ENCODE results near the gene C3.
A peak's percentile ranks its signal among the peaks of the same experiment; 100 is the strongest.
"Not testable (repeated sequence)": the region's sequence is repeated elsewhere in the genome, so short reads cannot be mapped to it uniquely, and the experiment has no call there.

C3 gene

DNA sequence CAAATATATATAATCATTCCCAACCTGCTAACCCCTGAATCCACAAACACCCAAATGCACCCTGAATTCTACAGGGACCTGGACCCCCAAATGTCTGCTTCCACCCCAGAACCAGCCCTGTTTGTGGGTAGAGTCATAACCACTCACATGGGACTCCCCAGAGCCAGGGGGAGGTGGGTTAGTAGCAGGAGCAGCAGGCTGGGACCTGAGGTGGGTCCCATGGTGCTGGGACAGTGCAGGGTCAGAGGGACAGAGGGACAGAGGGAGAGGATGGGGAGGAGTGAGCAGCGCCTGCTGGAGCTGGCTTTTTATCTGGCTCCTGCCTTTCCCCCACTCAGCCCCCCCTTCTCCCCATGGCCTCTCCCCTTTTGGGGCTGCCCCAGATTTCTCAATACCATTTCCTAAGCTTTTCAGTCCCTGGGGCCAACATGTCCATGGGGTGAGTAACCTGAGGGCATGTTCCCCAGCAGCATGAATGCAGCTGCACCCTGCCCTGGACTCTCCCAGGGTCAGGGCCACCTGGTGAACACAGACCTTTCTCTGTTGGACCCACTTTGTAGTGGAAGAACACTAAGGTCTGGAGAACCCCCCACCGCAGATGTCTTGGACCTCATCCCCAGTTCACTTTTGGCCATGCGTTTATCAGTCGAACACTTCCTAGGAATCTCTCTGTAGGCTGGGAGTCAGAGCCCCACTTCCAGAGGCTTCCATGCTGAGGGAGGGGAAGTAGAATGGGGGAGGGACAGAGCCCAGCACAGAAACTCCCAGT, at the start of gene C3:
TSS of gene C3 (minus strand) at position 282 of the 769 bp plus-strand sequence. CDS start at position 221, 61 bp downstream.
- Histone ChIP-seq H3K9me3 (ENCODE audit: control insufficient read depth, low read length) (no peaks in the 10 kb centered on the region), H3K36me3 (ENCODE audit: control insufficient read depth, insufficient read depth, low read length, severe bottlenecking) (peaks cover 23% of the 10 kb centered on the region), H3K9ac (ENCODE audit: low read length) (peak within 1 kb of the TSS; percentile 80), H3K27me3 (replicated peaks; ENCODE audit: control insufficient read depth, insufficient read depth, low read length) (no peaks in the 10 kb centered on the region), H3K4me3 (ENCODE audit: low read length) (peak within 1 kb of the TSS; percentile 84), H3K4me1 (ENCODE audit: control insufficient read depth, insufficient read depth, low read length) (peaks cover 41% of the 10 kb centered on the region)
- peak; percentile 83 for DNase-seq (ENCODE audit: low read depth)

DNA sequence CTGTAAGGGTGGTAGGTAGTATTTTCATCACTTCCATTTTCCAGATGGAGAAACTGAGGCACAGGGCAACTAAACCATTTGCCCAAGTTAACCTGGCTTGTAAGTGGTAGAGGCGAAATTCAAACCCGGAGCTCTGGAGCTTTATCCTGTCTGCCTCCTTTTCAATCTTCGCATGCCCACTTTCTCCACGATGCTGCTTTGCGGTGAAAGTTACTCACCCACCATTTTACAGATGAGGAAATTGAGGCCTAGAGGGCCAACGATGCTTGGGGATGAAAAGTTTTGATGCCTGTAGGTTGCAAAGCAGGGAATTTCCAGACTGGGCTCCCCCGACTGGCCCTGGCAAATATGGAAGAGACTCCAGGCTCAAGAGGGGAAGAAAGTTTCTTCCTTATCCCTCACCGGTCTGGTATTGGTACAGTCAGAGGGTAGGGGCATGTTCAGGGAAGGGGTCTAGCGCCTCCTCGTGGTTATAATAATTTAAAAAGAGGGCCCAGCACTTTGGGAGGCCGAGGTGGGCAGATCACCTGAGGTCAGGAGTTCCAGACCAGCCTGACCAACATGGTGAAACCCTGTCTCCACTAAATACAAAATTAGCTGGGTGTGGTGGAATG, 48.7 kb upstream of the C3 start:
- H3K9me3 ChIP-seq (ENCODE audit: control insufficient read depth, low read length), result no peaks in the 10 kb centered on the region
- H3K9ac ChIP-seq (ENCODE audit: low read length), result no peak overlapping the region
- H3K4me3 ChIP-seq (ENCODE audit: low read length), result no peak overlapping the region
- H3K27me3 ChIP-seq (replicated peaks; ENCODE audit: control insufficient read depth, insufficient read depth, low read length), result peaks cover 36% of the 10 kb centered on the region
- H3K4me1 ChIP-seq (ENCODE audit: control insufficient read depth, insufficient read depth, low read length), result no peaks in the 10 kb centered on the region
- peak; percentile 44 for DNase-seq (ENCODE audit: low read depth)
- no peaks in the 10 kb centered on the region for H3K36me3 ChIP-seq (ENCODE audit: control insufficient read depth, insufficient read depth, low read length, severe bottlenecking)

DNA sequence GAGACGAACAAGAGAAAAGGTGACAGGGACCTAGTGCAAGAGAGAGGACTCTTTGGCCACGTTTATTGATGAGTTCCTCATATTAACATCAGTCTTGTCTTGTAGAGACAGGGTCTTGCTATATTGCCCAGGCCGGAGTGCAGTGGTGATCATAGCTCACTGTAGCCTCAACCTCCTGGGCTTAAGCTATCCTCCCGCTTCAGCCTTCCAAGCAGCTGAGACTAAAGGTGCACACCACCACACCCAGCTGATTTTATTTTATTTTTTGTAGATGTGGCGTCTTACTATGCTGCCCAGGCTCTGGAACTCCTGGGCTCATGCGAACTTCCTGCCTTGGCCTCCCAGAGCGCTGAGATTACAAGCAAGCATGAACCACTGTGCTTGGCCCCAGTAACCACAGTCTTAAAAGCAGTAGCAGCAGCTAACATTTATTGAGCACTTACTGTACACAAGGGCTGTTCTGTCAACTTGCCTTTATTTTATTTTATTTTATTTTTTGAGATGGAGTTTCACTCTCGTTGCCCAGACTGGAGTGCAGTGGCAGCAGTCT, 47.9 kb upstream of the C3 start:
- Histone ChIP-seq H3K9ac (ENCODE audit: low read length) (no peak overlapping the region), H3K36me3 (ENCODE audit: control insufficient read depth, insufficient read depth, low read length, severe bottlenecking) (no peaks in the 10 kb centered on the region), H3K4me3 (ENCODE audit: low read length) (no peak overlapping the region), H3K9me3 (ENCODE audit: control insufficient read depth, low read length) (no peaks in the 10 kb centered on the region), H3K27me3 (replicated peaks; ENCODE audit: control insufficient read depth, insufficient read depth, low read length) (peaks cover 36% of the 10 kb centered on the region), H3K4me1 (ENCODE audit: control insufficient read depth, insufficient read depth, low read length) (no peaks in the 10 kb centered on the region)
- no peak for DNase-seq (ENCODE audit: low read depth)

DNA sequence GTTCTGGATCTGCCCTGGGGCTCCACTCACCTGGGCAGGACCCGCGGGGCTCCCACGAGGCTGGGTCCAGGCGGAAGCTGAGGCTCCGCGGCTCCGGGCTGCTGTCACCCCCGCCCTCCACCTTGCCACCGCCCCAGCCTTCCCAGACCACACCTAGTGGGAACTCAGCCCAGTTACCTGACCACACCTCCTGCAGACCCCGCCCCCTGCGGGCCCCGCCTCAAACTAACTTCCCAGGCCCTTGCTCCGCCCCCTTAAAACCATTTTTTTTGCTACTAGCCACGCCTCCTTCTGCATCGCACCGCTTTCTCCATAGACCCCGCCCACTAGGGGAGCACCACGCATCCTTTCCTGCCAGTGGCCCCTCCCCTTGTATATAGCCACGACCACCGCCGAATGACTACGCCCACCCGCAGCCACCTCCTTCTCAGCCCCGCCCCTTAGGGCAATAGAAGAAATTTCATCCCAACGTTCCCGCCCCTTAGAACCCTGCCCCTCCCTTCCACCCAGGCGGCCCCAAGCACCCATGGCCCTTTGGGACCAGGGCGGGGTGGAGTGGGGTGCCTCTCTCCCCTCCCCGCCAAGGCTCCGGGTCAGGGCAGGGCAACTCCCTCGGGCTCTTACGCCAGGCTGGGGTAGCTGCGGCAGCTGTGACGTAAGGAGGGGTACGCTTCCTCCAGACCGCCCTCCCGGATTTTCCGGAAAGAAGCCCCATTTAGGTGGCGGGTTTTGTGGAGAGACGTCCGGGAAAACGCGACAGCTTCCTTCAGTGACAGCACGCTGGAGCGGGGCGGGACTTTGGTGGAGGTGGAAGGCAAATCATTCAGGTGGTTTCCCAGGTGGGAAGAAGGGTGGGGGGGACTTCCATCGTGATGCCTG, 47.1 kb upstream of the C3 start, which contains the start of gene SH2D3A:
TSS of gene SH2D3A (minus strand) at position 79 of the 879 bp plus-strand sequence. CDS start 3,687 bp downstream, outside the sequence.
- Histone ChIP-seq H3K27me3 (replicated peaks; ENCODE audit: control insufficient read depth, insufficient read depth, low read length) (peaks cover 36% of the 10 kb centered on the region), H3K4me1 (ENCODE audit: control insufficient read depth, insufficient read depth, low read length) (no peaks in the 10 kb centered on the region), H3K9me3 (ENCODE audit: control insufficient read depth, low read length) (no peaks in the 10 kb centered on the region), H3K4me3 (ENCODE audit: low read length) (no peak within 1 kb of the TSS), H3K36me3 (ENCODE audit: control insufficient read depth, insufficient read depth, low read length, severe bottlenecking) (no peaks in the 10 kb centered on the region), H3K9ac (ENCODE audit: low read length) (no peak within 1 kb of the TSS)
- peak; percentile 36 for DNase-seq (ENCODE audit: low read depth)

DNA sequence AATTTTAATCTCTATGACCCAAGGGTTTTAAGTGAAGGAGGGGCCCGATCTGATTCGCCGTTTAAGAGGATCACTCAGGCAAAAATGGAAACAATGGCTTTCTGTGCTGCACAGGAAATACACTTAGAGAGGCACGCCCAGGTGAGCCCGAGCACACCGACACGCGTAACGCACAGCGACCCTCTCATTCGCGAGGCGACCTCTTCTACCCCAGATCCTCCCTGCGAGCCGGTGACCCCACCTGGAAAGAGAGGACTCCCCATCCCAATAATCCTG, 46.6 kb upstream of the C3 start:
- H3K27me3 ChIP-seq (replicated peaks; ENCODE audit: control insufficient read depth, insufficient read depth, low read length), result peaks cover 33% of the 10 kb centered on the region
- no peak for DNase-seq (ENCODE audit: low read depth)
- no peaks in the 10 kb centered on the region for H3K36me3 ChIP-seq (ENCODE audit: control insufficient read depth, insufficient read depth, low read length, severe bottlenecking)
- H3K9me3 ChIP-seq (ENCODE audit: control insufficient read depth, low read length), result no peaks in the 10 kb centered on the region
- no peak overlapping the region for H3K9ac ChIP-seq (ENCODE audit: low read length)
- no peaks in the 10 kb centered on the region for H3K4me1 ChIP-seq (ENCODE audit: control insufficient read depth, insufficient read depth, low read length)
- no peak overlapping the region for H3K4me3 ChIP-seq (ENCODE audit: low read length)

DNA sequence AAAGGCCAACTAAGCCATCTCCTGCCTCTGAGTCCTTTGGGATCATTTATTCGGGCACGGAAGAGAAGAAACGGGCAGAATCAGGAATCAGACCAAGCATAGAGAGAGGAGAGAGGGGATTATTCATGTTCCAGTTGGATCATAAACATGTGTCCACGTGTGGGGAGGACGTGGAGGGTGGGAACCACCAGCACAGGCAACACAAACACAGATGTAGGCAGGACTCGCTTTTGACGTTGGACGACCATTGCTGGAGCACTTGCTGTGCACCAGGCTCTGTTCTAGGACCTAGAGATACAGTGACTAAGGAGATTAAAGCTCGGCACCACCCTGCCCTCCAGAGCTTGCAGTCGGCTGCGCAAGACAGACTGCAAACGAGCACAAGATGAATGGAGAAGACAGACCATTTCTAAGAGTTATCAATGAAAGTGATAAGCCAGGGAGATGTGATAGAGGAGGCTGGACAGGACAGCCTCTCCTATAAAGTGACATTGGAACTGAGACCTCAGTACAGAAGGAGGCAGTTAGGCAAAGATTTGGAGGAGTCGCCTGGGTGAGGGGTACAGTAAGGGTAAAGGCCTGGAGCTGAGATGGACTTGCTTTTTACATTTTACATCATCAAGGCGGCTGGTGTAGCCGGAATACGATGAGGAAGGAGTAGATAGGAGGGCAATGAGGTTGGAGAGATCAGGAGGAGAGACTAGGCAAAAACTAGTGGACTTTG, 46.1 kb upstream of the C3 start:
- Histone ChIP-seq H3K4me3 (ENCODE audit: low read length) (no peak overlapping the region), H3K27me3 (replicated peaks; ENCODE audit: control insufficient read depth, insufficient read depth, low read length) (peaks cover 29% of the 10 kb centered on the region)

DNA sequence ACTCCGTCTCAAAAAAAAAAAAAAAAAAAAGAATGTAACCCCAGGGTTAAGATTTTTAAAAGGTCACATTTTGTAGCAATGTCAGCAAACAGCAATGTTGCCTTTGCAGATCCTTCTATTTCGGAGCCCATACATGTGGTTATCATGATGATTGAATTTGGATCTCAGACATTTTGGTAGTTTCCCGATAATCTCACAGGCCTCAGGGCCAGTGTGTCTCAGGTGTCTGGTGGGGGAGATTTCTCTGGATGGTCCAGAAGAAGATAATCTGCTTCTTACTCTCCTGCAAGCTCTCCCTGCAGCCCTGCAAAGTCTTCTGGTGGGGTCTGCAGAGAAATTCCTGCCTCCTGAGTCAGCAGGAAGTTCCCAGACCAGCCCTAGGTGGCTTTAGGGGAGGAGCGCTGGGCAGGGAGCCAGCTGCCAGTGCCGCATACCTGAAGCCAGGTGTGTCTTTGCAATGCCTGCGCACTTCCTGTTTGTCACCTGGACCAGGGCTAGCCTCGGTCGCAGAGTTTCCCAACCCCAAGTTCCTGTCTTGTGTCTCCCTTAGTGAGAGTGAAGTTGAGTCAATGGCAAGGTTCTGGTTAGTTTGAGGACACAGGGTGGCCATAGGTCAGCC, 45.4 kb upstream of the C3 start:
- Histone ChIP-seq H3K27me3 (replicated peaks; ENCODE audit: control insufficient read depth, insufficient read depth, low read length) (peaks cover 29% of the 10 kb centered on the region), H3K9ac (ENCODE audit: low read length) (no peak overlapping the region), H3K36me3 (ENCODE audit: control insufficient read depth, insufficient read depth, low read length, severe bottlenecking) (no peaks in the 10 kb centered on the region), H3K4me3 (ENCODE audit: low read length) (no peak overlapping the region), H3K9me3 (ENCODE audit: control insufficient read depth, low read length) (no peaks in the 10 kb centered on the region), H3K4me1 (ENCODE audit: control insufficient read depth, insufficient read depth, low read length) (no peaks in the 10 kb centered on the region)
- no peak for DNase-seq (ENCODE audit: low read depth)

More for the DNA sequence above, 46.1 kb upstream of the C3 start:
- H3K36me3 ChIP-seq (ENCODE audit: control insufficient read depth, insufficient read depth, low read length, severe bottlenecking), result no peaks in the 10 kb centered on the region
- no peak overlapping the region for H3K9ac ChIP-seq (ENCODE audit: low read length)
- no peak for DNase-seq (ENCODE audit: low read depth)
- H3K4me1 ChIP-seq (ENCODE audit: control insufficient read depth, insufficient read depth, low read length), result no peaks in the 10 kb centered on the region
- H3K9me3 ChIP-seq (ENCODE audit: control insufficient read depth, low read length), result no peaks in the 10 kb centered on the region

DNA sequence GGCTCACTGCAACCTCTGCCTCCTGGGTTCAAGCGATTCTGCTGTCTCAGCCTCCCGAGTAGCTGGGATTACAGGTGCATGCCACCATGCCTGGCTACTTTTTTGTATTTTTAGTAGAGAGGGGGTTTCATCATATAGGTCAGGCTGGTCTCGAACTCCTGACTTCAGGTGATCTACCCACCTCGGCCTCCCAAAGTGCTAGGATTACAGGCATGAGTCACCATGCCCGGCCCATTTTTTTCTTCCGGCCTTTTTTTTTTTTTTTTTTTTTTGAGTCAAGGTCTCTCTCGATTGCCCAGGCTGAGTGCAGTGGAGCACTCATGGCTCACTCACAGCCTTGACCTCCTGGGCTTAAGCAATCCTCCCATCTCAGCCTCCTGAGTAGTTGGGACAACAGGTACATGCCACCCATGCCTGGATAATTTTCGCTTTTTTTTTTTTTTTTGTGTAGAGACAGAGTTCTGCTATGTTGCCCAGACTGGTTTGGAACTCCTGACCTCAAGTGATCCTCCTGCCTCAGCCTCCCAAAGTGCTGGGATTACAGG, 41.9 kb upstream of the C3 start:
- not testable (repeated sequence) for DNase-seq (ENCODE audit: low read depth); H3K4me1 ChIP-seq (ENCODE audit: control insufficient read depth, insufficient read depth, low read length); H3K4me3 ChIP-seq (ENCODE audit: low read length); H3K36me3 ChIP-seq (ENCODE audit: control insufficient read depth, insufficient read depth, low read length, severe bottlenecking); H3K9me3 ChIP-seq (ENCODE audit: control insufficient read depth, low read length); H3K9ac ChIP-seq (ENCODE audit: low read length)
- H3K27me3 ChIP-seq (replicated peaks; ENCODE audit: control insufficient read depth, insufficient read depth, low read length), result peaks cover 20% of the 10 kb centered on the region

DNA sequence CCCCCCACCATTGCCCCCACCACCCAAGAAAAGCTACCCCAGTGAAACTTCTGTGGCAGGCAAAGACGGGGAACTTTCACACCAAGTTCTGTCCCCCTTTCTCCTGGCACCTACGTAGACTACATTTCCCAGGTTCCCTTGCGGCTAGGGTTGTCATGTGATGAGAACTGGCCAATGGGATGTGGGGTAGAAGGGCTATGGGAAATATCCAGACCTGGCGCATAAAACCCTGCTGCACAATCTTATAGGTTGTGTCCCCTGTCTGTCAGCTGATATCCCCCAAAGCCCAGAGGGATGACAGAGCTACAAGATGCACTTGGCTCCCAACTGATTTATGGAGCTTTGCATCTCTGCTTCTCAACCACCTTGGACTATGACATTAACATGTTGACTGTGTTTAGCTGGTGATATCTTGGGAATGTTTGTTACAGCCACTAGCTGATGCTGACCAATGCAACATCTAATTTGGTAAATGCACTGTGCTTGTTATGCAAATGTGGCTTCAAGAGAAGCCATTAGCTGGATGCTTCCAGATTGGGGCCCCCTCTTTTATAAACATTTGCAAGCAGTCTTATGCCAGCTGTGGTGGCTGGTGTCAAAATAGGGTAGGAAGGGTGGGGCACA, 40.7 kb upstream of the C3 start:
- Histone ChIP-seq H3K36me3 (ENCODE audit: control insufficient read depth, insufficient read depth, low read length, severe bottlenecking) (no peaks in the 10 kb centered on the region), H3K9me3 (ENCODE audit: control insufficient read depth, low read length) (no peaks in the 10 kb centered on the region), H3K27me3 (replicated peaks; ENCODE audit: control insufficient read depth, insufficient read depth, low read length) (peaks cover 9% of the 10 kb centered on the region), H3K9ac (ENCODE audit: low read length) (no peak overlapping the region), H3K4me3 (ENCODE audit: low read length) (no peak overlapping the region), H3K4me1 (ENCODE audit: control insufficient read depth, insufficient read depth, low read length) (no peaks in the 10 kb centered on the region)
- DNase-seq (ENCODE audit: low read depth), result no peak

DNA sequence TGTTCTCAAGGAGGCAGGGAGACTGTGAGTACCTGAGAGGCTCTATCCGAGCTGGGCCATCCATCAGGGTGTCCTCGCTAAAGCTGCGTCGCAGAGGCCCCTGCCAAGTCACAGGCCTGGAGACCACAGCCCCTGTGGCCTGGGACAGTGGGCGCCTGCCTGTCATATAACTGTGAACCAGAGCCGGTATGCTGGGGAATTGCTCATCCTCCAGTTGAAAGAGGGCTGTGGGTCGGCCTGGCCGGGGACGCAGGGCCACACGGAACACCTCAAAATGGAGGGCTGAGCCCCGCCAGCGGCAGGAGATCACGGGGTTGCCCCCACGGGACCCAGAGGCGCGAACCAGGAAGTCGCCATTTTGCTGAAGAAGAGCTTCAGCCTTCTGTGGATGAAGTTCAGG, 40.2 kb upstream of the C3 start:
- H3K36me3 ChIP-seq (ENCODE audit: control insufficient read depth, insufficient read depth, low read length, severe bottlenecking), result no peaks in the 10 kb centered on the region
- no peak for DNase-seq (ENCODE audit: low read depth)
- H3K9me3 ChIP-seq (ENCODE audit: control insufficient read depth, low read length), result no peaks in the 10 kb centered on the region
- H3K4me1 ChIP-seq (ENCODE audit: control insufficient read depth, insufficient read depth, low read length), result no peaks in the 10 kb centered on the region
- peaks cover 4% of the 10 kb centered on the region for H3K27me3 ChIP-seq (replicated peaks; ENCODE audit: control insufficient read depth, insufficient read depth, low read length)
- H3K9ac ChIP-seq (ENCODE audit: low read length), result no peak overlapping the region
- no peak overlapping the region for H3K4me3 ChIP-seq (ENCODE audit: low read length)
